HG03432 (cell line): ENCODE data around the gene ELANE.
"Not testable (repeated sequence)": the region's sequence is repeated elsewhere in the genome, so short reads cannot be mapped to it uniquely, and the experiment has no call there.

Experiments used
- ATAC-seq: cut with Tn5 transposase; IDR thresholded peaks from one replicate; pipeline ENCODE4 v1.9.1; 2021; ENCODE audit warnings: mild to moderate bottlenecking, moderate library complexity; ENCODE audit not compliant: unreplicated experiment

ELANE gene

DNA sequence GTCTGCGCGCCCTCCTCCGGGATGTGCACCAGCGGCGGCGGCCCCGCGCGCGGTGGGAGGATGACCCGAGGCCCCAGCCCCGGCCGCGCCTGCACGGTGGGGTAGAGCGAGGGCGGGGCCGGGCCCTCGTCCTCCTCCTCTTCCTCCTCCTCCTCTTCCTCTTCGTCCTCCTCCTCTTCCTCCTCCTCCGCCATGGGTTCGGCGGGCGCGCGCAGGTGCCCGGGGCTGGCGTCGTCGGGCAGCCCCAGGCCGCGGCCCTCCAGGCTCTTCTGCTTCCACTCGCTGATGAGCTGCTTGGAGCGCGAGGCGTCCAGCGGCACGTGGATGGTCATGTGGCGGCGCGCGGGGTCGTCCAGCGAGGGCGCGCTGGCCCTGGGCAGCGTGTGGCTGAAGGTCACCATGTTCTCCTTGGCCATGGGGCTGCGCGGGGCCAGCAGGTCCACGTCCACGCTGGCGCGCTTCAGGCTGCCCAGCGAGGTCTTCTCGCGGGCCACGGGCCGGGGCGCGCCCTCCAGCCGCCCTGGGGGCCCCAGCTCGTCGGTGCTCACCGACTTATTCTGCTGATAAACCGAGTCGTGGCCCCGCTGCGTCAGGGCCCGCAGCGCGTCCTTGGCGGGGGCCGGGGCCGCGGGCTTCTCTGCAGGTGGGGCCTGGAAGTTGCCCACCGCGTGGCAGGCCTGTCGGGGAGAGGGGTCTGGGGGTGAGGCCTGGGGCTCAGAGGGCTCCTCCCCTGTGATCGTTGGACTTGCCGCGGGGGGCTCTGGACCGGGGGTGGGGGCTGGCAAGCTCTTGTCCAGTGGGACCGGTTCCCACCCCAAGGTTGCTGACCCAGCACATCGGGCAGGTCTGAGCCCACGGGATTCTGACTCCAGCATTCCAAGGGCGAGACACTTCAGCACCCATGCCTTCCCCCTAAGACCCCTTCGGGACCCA is 38.6 kb upstream of the ELANE start:
- ATAC-seq: no peak

DNA sequence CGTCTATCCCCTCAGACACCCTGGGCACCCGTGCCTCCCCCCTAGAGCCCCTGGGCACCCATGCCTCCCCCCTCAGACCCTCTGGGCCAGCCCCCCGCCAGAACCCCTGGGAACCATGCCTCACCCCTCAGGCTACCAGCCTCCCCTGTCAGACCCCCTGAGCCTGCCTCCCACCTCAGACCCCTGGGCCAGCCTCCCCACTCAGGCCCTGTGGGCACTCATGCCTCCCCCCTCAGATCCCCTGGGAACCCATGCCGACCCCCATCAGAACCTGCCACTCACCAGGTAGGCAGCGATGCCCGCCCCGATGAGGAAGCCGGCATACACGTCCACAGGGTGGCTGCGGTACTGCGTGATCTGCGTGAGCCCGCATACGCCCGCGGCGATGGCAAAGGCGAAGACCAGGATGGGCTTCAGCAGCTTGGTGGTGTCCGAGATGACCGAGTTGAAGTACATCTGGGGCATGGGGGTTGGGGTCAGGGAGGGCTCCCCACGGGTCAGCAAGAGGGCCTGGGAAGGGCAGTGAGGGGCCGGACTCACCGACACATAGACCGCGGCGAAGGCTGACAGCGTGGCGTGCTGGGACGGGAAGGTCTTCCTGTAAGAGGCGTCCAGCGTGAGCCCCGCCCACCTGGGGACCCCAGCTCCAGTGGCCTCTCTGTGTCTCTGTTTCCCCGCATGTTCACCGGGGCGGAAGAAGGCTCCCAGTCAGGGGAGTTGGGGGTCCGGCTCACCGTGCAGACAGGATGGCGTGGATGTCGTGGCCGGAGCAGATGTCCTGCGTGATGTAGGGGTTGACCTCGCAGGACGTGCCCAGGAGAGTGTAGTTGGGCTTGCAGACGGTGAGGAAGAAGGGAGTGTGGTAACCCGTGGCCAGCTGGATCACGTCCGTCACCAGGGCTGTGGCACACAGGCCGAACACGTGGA is 37.7 kb upstream of the ELANE start:
- no peak for ATAC-seq

DNA sequence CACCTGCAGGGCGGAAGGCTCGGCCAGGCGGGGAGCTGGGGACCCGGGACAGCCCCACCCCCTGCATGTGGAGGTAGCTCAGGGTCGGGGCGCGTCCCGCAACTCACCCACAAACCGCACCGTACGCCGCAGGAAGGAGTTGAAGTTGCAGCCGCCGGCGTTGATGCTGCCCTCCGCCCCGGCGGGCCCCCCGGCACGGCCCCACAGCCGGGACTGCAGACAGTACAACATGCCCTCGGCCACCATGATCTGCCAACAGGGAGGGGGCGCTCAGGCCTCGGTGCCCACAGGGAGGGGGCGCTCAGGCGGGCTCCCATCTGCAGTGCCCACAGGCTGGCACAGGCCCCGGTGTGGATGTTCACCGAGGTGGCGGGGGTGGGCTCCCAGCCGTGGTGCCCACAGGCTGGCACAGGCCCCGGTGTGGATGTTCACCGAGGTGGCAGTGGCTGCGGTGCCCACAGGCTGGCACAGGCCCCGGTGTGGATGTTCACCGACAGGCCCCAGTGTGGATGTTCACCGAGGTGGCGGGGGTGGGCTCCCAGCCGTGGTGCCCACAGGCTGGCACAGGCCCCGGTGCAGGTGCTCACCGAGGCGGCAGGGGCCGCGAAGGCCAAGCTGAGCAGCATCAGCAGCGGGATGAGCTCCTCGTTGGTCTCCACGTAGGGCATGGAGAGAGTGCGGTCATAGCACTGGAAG is 36.9 kb upstream of the ELANE start:
- no peak for ATAC-seq

DNA sequence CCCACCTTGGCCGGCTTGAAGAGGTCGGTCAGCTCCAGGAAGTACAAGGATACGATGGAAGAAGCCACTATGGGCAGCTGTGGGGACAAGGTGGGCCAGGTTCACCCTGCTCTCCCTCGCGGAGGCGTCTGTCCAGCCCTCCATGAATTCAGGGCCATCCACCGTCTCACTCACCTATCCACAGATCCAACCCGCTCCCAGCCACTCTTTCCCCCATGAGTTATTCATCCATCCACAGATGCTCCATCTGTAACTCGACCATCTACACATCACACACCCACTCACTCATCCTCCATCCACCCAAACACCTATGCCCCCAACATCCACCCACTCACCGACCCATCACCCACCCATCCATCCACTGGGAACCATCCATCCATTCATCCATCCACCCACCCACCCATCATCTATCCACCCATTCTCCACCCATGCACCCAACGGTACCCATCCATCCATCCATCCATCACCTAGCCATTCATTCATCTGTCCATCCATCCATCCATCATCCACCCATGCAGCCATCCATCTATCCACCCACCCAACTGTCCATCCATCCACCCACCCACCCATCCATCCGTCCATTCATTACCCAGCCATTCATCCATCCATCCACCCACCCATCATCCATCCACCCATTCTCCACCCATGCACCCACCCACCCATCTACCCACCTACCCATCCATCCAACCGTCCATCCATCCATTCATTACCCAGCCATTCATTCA is 36.2 kb upstream of the ELANE start:
- ATAC-seq: no peak

DNA sequence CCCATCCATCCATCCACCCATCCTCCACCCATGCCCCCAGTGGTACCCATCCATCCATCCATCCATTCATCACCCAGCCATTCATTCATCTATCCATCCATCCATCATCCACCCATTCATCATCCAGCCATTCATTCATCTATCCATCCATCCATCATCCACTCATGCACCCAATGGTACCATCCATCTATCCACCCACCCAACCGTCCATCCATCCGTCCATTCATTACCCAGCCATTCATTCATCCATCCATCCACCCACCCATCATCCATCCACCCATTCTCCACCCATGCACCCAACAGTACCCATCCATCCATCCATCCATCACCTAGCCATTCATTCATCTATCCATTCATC is 35.6 kb upstream of the ELANE start:
- no peak for ATAC-seq

DNA sequence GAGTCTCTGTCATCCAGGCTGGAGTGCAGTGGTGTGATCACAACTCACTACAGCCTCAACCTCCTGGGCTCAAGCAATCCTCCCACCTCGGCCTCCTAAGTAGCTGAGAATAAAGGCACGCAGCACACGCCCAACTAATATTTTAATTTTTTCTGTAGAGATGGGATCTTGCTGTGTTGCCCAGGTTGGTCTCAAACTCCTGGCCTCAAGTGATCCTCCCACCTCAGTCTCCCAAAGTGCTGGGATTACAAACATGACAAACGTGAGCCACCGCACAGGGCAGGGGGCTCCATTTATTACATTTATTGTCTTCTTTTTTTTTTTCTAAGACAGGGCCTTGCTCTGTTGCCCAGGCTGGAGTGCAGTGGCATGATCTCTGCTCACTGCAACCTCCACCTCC is 31.9 kb upstream of the ELANE start:
- ATAC-seq: not testable (repeated sequence)

DNA sequence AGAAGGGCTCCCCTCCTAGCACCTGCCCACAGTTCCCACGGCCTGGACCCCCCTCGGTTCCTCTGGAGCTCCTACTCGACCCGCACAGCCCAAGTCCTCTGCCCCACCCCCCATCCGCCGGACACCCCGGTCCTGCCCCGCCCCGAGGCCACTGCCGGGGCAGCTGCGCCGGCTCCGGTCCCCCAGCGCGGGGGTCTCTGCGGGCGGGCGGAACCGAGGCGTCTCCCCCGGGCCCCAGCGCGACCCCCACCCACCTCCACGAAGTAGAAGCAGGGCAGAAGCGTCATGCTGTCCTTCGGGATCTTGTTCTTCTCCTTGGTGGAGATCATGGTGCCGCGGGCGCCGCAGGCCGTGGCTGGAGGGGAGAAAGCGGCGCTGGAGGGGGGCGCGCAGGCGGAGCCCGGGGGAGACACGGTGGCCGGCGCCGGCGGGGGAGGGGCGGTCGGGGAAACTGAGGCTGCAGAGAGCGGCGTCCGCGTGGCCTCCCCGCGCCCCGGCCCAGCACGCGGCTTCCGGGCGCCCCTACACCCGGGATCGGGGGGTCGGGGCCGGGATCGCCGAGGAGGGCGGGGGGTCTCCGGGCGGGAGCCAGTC is 30.8 kb upstream of the ELANE start:
- ATAC-seq: no peak

DNA sequence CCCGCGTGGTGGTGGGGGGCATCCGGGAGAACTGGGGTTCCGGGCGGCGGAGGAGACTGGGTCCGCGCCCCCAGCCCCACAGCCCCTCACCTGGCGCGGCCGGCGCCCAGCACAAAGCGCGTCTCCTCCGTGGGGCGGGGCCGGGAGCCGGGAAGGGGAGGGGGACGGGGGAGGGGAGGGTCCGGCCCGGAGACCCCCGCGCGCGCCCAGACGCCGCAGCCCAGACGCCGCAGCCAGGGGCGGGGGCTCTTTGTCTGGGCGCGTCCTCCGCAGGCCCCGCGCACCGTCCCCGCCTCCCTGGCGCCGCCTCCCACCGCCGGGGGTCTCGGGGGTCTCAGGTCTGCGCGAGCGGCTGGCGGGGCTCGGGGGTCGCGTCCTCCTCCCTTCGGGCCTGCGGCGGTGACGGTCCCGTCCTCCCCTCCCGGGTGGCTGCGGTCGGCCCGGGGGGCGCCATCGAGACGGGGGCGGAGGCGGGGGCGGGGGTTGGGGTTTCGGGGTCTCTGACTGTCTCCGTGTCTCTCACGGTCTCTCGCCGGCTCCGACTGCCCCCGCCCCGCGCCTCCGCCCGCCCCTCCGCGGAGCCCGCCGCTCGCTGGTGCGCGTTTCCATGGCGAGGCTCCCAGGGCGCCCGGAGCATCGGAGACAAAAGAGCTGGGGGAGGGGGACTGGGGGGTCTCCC is 30.1 kb upstream of the ELANE start, which contains the start of gene PLPPR3:
TSS of gene PLPPR3 (minus strand) at position 131 of the 679 bp plus-strand sequence. CDS start 396 bp downstream, outside the sequence.
- ATAC-seq: no peak

DNA sequence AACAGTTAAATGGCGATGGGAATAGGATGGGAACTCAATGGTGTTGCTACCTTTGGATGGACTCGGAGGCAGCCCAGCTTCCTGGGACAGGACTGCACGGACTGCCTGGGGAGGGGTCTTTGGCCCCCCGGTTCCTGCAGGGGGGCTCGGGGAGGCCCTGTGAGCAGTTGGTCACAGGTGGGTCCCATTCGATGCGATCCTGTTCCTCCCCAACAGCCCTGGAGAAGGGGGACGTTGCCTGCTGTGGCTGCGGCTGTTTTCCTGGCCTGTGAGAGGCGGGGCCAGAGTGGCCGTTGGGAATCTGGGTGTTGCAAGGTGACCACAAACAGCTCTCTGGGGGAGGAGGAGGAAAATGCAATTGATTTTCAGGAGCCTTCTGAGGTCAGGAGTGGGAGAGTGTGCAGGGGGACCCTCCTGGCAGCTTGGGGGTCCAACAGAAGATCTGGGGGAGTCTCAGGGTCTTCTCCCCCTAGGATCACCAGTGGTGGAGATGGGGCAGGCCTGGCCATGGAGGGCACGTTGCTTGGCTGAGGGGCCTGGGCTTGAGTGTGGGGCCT is 28.5 kb upstream of the ELANE start:
- ATAC-seq: no peak

DNA sequence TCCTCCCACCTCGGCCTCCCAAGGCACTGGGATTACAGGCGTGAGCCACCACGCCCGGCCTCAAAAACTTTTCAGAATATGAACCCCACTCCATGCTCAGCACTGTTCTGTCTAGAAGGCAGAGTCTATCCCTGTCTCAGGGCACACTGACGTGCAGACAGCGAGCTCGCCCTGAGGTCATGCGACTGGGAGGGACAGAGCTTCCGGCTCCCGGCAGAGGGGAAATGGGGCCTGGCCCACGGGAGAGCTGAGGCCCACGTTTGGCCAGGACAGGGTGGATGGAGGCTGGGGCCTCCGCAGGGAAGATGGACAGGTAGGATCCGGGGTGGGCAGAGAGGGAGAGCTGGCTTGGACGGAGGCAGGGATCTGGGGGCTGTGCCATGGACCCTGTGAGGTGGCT is 27.2 kb upstream of the ELANE start:
- ATAC-seq: no peak

DNA sequence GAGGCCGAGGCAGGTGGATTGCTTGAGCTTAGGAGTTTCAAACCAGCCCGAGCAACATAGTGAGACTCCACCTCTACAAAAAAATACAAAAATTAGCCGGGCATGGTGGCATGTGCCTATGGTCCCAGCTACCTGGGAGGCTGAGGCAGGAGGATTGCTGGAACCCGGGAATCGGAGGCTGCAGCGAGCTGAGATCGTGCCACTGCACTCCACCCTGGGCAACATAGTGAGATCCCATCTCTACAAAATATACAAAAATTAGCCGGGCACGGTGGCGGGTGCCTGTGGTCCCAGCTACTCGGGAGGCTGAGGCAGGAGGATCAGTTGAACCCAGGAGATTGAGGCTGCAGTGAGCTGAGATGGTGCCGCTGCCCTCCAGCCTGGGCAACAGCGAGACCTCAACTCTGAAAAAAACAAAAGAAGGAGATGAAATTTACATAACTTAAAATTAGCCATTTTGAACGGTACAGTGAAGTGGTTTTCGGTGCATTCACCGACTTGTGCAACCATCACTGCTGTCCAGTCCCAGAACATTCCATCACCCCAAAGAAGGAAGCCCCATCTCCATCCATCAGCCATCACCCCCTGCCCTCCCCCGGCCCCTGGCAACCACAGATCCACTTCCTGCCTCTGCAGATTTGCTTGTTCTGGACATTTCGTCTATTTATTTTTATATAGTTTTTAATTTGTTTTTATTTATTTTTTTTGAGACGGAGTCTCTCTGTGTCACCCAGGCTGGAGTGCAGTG is 26.0 kb upstream of the ELANE start:
- ATAC-seq: no peak

DNA sequence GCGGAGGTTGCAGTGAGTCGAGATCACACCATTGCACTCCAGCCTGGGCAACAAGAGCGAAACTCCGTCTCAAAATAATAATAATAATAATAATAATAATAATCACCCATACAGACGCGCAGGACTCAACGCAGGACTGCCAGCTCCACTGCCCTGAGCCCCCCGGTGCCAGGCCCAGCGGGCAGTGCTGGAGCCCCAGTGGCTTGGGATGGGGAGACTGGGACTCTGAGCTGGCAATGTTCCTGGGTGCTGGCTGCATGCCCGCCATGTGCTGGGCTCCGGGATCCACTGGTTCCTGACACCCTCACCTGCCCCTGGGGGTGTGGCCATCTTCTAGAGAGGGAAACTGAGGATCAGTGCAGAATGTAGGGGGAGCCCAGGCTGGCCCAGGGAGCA is 24.8 kb upstream of the ELANE start:
- ATAC-seq: no peak

DNA sequence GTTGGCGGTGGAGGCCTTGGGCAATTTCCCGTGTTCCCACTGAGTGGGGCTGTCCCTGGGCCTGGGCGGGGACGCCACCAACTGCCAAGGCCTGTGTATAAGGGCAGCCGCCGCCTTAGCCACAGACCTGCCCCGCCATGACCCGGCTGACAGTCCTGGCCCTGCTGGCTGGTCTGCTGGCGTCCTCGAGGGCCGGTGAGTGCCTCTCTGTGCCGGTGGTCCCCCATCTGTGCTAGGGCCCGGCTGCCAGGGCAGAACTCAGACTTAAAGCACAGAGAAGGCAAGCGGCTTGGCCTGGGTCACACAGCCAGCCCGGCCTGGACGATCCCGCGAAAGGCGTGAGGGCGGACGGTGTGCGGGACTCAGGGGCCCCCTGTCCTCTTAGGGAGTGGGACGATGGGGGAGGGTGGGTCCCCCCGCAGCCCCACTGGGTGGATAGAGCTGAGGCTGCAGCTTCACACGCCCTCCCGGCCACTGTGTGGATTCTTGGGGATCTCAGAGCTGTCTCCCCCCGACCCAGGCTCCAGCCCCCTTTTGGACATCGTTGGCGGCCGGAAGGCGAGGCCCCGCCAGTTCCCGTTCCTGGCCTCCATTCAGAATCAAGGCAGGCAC is 24.3 kb upstream of the ELANE start, which contains the start of gene AZU1:
TSS of gene AZU1 (plus strand) at position 128 of the 612 bp plus-strand sequence. CDS start at position 138, 10 bp downstream.
- ATAC-seq: no peak

DNA sequence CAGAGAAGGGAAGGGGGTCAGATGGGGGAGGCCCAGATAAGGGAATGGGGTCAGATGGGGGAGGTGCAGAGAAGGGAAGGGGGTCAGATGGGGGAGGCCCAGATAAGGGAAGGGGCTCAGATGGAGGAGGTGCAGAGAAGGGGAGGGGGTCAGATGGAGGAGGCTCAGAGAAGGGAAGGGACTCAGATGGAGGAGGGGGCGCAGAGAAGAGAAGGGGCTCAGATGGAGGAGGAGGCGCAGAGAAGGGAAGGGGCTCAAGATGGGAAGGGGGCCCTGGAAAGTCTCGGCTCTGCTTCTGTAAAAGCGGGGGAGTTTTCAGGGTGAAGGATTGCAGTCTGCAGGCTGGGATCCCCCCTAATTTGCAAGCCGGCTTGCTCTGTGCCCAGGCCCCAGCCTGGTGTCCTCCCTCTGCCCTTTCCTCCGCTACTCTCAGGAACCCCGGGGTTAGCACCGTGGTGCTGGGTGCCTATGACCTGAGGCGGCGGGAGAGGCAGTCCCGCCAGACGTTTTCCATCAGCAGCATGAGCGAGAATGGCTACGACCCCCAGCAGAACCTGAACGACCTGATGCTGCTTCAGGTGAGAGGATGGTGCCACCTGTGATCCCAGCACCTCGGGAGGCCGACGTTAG is 22.9 kb upstream of the ELANE start:
- ATAC-seq: no peak

DNA sequence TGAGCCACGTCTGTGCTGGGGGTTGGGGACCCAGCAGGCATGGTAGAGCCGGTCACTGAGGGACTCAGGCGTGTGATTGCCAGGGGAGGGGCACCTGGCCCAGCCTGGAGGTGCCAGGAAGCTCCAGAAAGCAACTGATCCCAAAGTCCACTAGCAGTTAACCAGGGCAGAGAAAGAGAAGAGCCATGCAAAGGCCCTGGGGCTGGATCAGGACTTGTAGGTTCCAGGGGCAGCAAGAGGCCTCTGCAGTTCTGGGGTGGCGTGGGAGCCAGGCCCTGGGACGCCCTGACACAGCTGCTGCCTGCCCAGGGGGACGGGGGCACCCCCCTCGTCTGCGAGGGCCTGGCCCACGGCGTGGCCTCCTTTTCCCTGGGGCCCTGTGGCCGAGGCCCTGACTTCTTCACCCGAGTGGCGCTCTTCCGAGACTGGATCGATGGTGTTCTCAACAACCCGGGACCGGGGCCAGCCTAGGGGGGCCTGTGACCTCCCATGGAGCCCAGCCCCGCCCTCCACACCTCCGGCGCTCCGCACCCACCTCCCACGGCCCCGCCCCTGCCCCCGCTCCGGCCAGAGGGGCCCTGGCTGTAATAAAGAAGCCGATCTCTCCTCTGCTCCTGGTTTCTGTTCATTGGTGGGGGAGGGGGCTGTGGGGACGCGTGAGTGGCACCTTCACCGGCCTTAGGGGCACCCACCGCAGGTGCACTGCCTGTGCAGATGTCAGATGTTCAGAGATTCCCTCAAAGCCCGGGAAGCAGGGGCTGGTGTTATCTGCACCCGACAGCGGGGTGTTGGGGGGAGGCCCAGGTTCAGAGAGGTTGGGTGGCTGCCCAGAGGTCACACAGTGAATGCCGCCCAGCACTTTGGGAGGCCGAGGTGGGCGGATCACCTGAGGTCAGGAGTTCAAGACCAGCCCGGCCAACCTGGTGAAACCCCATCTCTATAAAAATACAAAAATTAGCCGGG is 20.4 kb upstream of the ELANE start:
- no peak for ATAC-seq

DNA sequence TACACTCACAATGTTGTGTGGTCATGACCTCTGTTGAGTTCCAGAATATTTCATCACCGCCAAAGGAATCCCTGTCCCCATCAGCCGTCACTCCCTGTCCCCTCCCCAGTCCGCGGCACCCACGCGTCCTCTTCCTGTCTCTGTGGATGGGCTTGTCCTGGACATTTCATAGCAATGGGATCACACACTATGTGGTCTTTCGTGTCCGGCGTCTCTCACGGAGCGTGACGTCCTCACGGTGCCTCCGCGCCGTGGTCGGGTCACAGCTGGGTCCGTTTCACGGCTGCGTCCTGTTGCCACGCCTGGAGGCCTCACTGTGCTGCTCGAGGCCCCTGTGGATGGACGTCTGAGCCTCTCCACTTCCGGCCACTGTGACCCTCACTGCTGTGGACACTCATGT is 17.9 kb upstream of the ELANE start:
- no peak for ATAC-seq
